ENCODE results near the gene HRCT1. TPM values are rescaled to one million over a fixed set of nuclear protein-coding genes. Genes with fewer than 3 reads are reported as not detected.
A peak's percentile ranks its signal among the peaks of the same experiment; 100 is the strongest.

The HRCT1 gene
- total and polyA plus RNA-seq, 2 of the 4 experiments (the other 2 are of a cell fraction) = 1.1 to 3.9 TPM

GRCh38 chr9:35939679-35940250 is 33.8 kb downstream of the HRCT1 start:
- Histone ChIP-seq H4K5ac (ENCODE audit: low read depth, low read length) (0 out of 2 replicates have a peak overlapping the region, but pooled peaks have one; percentile 54), H3K4me2 (ENCODE audit: low read depth, low read length) (no peak overlapping the region), H3K4me1 (ENCODE audit: control insufficient read depth, insufficient read depth, low read length) (peaks cover 14% of the 10 kb centered on the region), H3K18ac (ENCODE audit: low read depth, low read length) (peak overlapping the region; percentile 71; the same call in 1 of the 2 replicates), H3K14ac (replicated peaks; ENCODE audit: low read depth, low read length) (peak overlapping the region; percentile 37; the same call in 1 of the 2 replicates), H4K20me1 (ENCODE audit: insufficient read depth, low read length) (no peaks in the 10 kb centered on the region), H3K27ac (ENCODE audit: insufficient read depth, low read length) (no peak overlapping the region), H2AFZ (replicated peaks; ENCODE audit: low read length, poor library complexity) (no peak overlapping the region), H3K9me1 (ENCODE audit: insufficient read depth, low read length) (peaks cover 12% of the 10 kb centered on the region; the same call in 1 of the 2 replicates), H3K79me1 (ENCODE audit: low read depth in 1 of 2, low read length in 2 of 2) (peaks cover 0 to 4% of the 10 kb centered on the region in 2 experiments; a peak in 1 of 4 replicates), H3K27me3 (ENCODE audit: control insufficient read depth, insufficient read depth, low read length) (no peaks in the 10 kb centered on the region), H2BK120ac (ENCODE audit: low read depth, low read length) (peak overlapping the region; percentile 86), H3K36me3 (ENCODE audit: control insufficient read depth, insufficient read depth, low read length) (no peaks in the 10 kb centered on the region), H3K4me3 (ENCODE audit: insufficient read depth, low read depth, low read length) (no peak overlapping the region), H3K23ac (ENCODE audit: low read depth, low read length) (peak overlapping the region; percentile 59; the same call in 1 of the 2 replicates), H3K56ac (ENCODE audit: extremely low read depth, insufficient read depth, low read length) (no peak overlapping the region), H3K4ac (ENCODE audit: low read depth, low read length) (peak overlapping the region; percentile 28), H2AK9ac (replicated peaks; ENCODE audit: low read depth, low read length, poor library complexity) (no peak overlapping the region), H2BK20ac (ENCODE audit: low read depth, low read length) (peak overlapping the region; percentile 79), H2AK5ac (ENCODE audit: low read depth, low read length) (peak overlapping the region; percentile 89), H3K9ac (ENCODE audit: low read depth, low read length) (no peak overlapping the region), H2BK5ac (ENCODE audit: low read depth, low read length, poor library complexity, severe bottlenecking) (peak overlapping the region; percentile 57), H4K8ac (ENCODE audit: low read depth in 2 of 2, low read length in 2 of 2) (peak overlapping the region in 1 of 2 experiments; percentile 66; a peak in 3 of 4 replicates), H4K91ac (ENCODE audit: insufficient read depth, low read depth, low read length) (peak overlapping the region; percentile 55), H2BK15ac (ENCODE audit: low read depth, low read length) (peak overlapping the region; percentile 77; the same call in 2 of the 3 replicates), H3K9me3 (ENCODE audit: control insufficient read depth, insufficient read depth, low read length) (no peaks in the 10 kb centered on the region)
- POLR2A ChIA-PET (ENCODE audit: unreplicated experiment) = no interaction called here
- dilution Hi-C loops (cut with HindIII; ENCODE audit: low sequenced_read_pairs, unreplicated experiment) = no loop called here
- DNase-seq (no peak), ATAC-seq (ENCODE audit: low read depth) (no peak)
- CTCF ChIA-PET = no interaction called here
- intact Hi-C loops (cut with micrococcal nuclease) = no loop called here
- in situ Hi-C loops (cut with MboI; ENCODE audit: low sequenced_read_pairs) = loop anchor here (10.0 kb wide), 1 partner anchor 55 kb away; no protein-coding TSS in a partner anchor
- no peak for TF ChIP-seq NFE2L2 (IDR thresholded peaks at IDR 0.05; ENCODE audit: low read depth, low read length)
- TF ChIP-seq CHD1 (IDR thresholded peaks at IDR 0.05; ENCODE audit: low read depth, low read length) = no peak
- no peak for TF ChIP-seq ELK1 (IDR thresholded peaks at IDR 0.05; ENCODE audit: borderline replicate concordance, low read depth, low read length)
- TF ChIP-seq FOS (IDR thresholded peaks at IDR 0.05; ENCODE audit: low read depth, low read length) = no peak
- TF ChIP-seq CEBPB (IDR thresholded peaks at IDR 0.05; ENCODE audit: low read depth, low read length) = no peak
- TF ChIP-seq MXI1 (IDR thresholded peaks at IDR 0.05; ENCODE audit: borderline replicate concordance, low read depth, low read length) = no peak
- no peak for TF ChIP-seq BHLHE40 (IDR thresholded peaks at IDR 0.05; ENCODE audit: low read depth, low read length)
- no peak for TF ChIP-seq CTCF (conservative IDR thresholded peaks at IDR 0.05; ENCODE audit: low read depth, low read length)
- TF ChIP-seq USF2 (IDR thresholded peaks at IDR 0.05; ENCODE audit: low read depth, low read length) = no peak
- no peak for TF ChIP-seq MAFK (IDR thresholded peaks at IDR 0.05; ENCODE audit: low read depth, low read length)
- no peak for TF ChIP-seq RAD21 (IDR thresholded peaks at IDR 0.05; ENCODE audit: low read length)
- no peak for TF ChIP-seq POLR2A (IDR thresholded peaks at IDR 0.05; ENCODE audit: low read depth, low read length)
- no peak for TF ChIP-seq RCOR1 (IDR thresholded peaks at IDR 0.05; ENCODE audit: insufficient replicate concordance, low read length)
- WGBS, 2 experiments (ENCODE audit: extremely low coverage in 2 of 2, insufficient read length in 1 of 2) = 100% methylated on average over 3 of the region's 8 CpGs; no CpG with 5 or more reads in 1 of the 2 experiments
- BruUV-seq (replicated peaks) = no TSS peak

Data from IMR-90 (cell line).